ENCODE data around the gene ADCY4.

The ADCY4 gene

DNA sequence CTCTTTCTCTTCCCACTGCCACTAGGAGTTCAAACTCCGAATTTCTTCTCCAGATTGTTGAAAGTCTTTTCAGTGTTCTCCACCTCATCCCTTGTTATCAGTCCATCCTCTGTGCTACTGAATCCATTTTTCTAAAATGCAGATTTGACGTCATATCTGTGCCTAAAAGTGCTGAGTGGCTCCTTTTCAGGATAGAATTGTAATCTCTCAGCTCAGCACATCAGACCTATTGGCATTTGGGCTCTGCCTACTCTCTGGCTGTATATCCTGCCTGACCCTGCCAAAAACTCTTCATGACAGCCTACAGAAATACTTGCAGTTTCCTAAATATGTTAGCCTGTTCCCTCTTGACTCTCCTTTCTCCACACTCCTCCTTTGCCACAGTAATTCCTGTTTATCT lies 62.4 kb downstream of the ADCY4 start:
- no peak for DNase-seq (ENCODE audit: low read depth)

DNA sequence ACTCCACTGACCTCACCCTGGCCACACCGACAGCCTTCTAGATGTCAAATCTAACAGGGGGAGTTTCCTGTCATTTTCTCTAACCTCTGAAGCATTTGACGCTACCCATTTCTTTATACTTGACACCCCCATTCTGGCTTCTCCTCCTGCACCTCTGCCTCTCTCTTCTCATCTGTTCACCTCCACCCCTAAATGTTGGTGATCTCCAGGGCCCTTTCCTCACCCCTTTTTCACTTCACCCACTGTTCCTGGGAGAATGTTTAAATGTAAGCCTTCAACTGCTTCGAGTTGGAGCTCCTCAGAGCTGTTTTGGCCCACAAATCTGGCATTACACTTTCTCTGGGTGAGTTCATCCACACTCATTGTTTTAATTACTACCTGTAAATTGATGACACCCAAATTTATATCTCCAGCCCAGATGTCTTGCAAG lies 63.0 kb downstream of the ADCY4 start:
- no peak for DNase-seq (ENCODE audit: low read depth)

DNA sequence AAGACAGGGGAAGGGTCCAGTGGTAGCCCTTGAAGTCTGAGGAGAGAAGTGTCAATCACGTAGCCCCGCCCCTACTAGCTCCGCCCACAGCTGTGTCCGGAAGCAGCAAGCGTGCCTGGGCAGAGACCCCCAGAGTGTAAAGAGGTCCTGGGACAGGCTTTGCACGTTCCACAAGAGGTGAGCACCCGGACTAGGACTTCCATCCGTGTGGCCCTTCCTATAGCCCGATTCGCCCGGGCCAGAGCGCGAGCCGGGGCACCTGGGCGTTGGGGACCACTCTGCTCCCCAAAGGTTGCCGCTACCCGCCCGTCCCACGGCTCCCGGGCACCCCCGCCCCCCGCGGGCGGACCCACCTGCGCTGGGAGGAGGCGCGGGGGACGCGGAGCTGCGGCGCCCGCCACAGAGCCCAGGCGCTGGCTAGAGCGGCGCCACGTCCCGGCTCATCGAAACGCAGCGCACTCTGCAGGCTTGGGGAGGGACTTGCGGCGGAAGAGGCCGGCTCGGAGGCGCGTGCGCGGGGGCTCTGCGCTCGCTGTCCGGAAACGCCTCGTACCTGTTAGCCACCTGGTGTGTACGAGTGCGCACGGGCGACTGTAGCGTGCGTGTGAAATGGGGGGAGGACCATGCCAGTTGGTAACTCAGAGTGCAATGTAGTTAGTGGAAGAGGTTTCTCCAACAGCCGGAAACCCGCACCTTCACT lies 63.6 kb downstream of the ADCY4 start, which contains the start of gene RABGGTA:
RABGGTA (minus strand) TSS at position 464 of the 700 bp plus-strand sequence. CDS start 482 bp downstream, outside the sequence.
- peak; percentile 78 for DNase-seq (ENCODE audit: low read depth)

DNA sequence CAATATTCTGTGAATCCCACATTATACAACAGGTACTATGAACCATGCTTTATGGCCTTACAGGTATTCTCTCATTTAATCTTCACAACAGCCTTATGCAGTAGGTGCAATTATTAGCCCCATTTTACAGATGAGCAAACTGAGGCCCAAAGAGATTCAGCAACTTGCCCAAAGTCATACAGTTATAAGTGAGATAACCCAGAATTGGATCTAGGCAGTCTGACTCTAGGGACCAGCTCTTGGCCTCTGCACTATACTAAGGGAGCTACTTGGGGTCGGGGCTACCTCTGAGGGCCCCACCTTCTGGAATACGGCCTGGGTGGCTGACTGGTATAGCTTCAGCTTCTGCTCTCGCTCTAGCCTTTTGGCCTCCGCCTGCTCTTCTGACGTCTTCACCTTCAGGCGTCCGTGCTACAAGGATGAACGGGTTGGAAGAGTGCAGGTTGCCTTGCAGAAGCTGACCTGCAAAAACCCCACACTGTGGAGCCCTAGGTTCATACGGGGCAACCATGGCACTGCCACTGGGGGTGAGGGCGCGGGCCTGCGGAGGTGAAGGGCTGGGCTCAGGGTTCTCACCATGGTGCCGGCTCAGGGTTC lies 64.2 kb downstream of the ADCY4 start:
- DNase-seq (ENCODE audit: low read depth): no peak

DNA sequence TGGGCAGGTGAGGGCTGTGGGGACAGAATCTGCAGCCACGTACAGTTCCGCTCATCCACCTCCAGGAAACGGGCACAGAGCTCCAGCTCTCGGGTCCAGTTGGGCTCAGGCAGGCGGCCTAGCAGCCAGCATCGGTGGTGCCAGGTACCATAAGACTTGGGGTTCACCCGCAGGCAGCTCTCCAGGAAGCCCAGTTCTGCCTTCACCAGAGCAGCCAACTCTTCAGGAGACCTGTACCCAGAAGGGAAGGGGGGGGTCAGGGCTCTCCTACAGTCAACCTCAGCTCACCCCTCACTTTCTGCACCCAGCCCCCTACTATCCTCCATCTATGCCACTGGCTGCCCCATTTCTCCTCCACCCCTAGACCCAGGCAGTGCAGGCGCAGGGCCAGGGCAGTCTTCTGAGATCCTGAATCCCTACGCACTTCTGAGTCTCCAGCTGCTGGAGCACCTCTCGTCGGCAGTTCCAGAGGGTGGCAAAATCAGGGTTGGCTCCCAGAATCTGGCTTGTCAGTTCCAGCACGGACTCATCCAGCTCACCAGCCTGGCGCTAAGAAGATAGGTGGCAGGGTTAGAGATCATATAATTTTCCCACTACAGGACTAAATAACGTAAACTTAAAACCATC lies 64.8 kb downstream of the ADCY4 start:
- no peak for DNase-seq (ENCODE audit: low read depth)

DNA sequence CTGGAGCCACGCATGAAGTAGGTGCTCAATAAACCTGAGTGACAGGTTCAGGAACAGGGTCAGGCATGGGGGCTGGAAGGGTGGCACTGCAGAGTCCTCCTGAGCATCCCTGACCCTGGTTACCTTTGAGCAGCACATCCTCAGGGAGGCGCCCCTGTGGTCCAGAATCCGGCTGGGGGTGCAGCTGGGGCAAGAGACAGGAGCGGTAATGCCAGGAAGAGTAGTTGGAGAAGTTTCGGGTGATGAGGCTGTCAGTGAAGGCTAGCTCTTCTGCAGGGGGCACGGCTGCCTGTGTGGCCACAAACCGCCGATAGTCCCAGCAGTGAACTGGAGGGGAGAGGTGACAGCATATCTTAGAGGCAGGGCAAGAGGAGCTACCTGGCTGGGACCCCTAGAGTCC lies 65.5 kb downstream of the ADCY4 start:
- no peak for DNase-seq (ENCODE audit: low read depth)
